Ishikawa (cell line): ENCODE data around the gene PPP1R18.

Experiments
- CEBPB ChIP-seq: IDR thresholded peaks from 2 replicates; pipeline ENCODE4 v1.6.1; 2012
- CREB1 ChIP-seq: IDR thresholded peaks from 2 replicates; pipeline ENCODE4 v1.6.1; 2012; ENCODE audit warnings: low read depth
- EGR1 ChIP-seq: IDR thresholded peaks from 2 replicates; pipeline ENCODE4 v1.6.1; 2012
- EP300 ChIP-seq: IDR thresholded peaks from 2 replicates; pipeline ENCODE4 v1.6.1; 2012; ENCODE audit warnings: borderline replicate concordance
- FOXM1 ChIP-seq: IDR thresholded peaks from 2 replicates; pipeline ENCODE4 v1.6.1; 2012; ENCODE audit warnings: low read depth, borderline replicate concordance
- NFIC ChIP-seq: IDR thresholded peaks from 2 replicates; pipeline ENCODE4 v1.6.1; 2012
- RAD21 ChIP-seq: IDR thresholded peaks from 2 replicates; pipeline ENCODE4 v1.6.1; 2012; ENCODE audit warnings: low read depth
- TAF1 ChIP-seq: IDR thresholded peaks from 2 replicates; pipeline ENCODE4 v1.6.1; 2012; ENCODE audit warnings: low read depth, mild to moderate bottlenecking
- TCF12 ChIP-seq: IDR thresholded peaks from 2 replicates; pipeline ENCODE4 v1.6.1; 2012; ENCODE audit warnings: low read depth
- TEAD4 ChIP-seq: IDR thresholded peaks from 2 replicates; pipeline ENCODE4 v1.6.1; 2012
- YY1 ChIP-seq: IDR thresholded peaks from 2 replicates; pipeline ENCODE4 v1.6.1; 2012; ENCODE audit warnings: low read depth
- ZBTB7A ChIP-seq: IDR thresholded peaks from 2 replicates; pipeline ENCODE4 v1.6.1; 2012; ENCODE audit warnings: low read depth
- TF ChIP-seq, protein P1 (sequence below): IDR thresholded peaks from 2 replicates; pipeline ENCODE4 v1.6.1; 2012
- TF ChIP-seq, protein P2 (sequence below): IDR thresholded peaks from 2 replicates; pipeline ENCODE4 v1.6.1; 2012
- TF ChIP-seq, protein P3 (sequence below): IDR thresholded peaks from 2 replicates; pipeline ENCODE4 v1.6.1; 2012; ENCODE audit warnings: low read depth, mild to moderate bottlenecking

Gene PPP1R18

DNA sequence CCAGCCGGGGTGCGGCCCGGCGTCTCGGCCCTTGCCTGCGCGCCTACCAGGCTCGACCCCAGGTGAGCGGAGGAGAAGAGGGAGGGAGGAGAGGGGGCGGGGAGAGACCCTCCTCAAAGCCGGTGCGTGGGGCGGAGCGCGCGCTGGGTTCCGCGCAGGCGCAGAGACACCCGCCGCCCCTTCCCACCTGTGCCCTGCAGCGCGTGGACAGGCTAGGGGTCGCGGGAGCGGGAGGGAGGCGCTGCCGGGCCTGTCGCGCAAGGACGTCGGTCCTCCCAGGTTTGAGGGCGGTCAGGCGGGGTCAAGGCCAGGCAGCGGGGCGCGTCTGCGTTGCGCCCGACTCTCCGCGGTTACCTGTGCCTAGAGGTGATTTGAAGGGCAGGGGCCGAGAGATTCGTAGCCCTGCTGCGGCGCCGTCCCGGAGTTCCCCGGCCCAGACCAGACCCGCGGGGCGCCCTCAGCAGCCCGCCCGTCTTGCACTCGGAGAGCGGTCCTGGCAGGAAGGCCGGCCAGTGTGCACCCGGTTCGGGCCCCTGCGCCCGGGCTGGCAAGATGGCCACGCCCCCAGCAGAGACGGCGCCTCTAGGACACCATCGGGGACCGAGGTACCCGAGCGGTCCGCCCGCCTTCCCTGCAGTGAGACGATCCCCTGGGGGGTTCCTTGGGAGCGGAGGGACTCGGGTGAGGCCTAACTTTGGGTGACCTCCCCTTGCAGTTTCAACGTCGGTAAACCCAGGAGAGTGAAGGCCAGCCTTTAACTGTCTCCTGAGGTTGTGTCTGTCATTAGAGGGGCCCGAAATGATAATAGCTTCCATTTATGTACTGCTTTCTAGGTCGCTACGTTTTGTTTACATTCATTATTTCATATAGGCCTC, 39.0 kb downstream of the PPP1R18 start:
- TF ChIP-seq, protein P1, sequence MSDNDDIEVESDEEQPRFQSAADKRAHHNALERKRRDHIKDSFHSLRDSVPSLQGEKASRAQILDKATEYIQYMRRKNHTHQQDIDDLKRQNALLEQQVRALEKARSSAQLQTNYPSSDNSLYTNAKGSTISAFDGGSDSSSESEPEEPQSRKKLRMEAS: peak; percentile 70
- TF ChIP-seq, protein P2, sequence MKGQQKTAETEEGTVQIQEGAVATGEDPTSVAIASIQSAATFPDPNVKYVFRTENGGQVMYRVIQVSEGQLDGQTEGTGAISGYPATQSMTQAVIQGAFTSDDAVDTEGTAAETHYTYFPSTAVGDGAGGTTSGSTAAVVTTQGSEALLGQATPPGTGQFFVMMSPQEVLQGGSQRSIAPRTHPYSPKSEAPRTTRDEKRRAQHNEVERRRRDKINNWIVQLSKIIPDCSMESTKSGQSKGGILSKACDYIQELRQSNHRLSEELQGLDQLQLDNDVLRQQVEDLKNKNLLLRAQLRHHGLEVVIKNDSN: no peak
- TF ChIP-seq CREB1 (no peak), ZBTB7A (peak; percentile 100), RAD21 (no peak), EP300 (no peak; the same call in 1 of the 2 replicates), NFIC (no peak), TCF12 (peak; percentile 42; the same call in 1 of the 2 replicates), TAF1 (peak; percentile 52; the same call in 1 of the 2 replicates), YY1 (peak; percentile 52; the same call in 1 of the 2 replicates), CEBPB (no peak), TEAD4 (no peak), EGR1 (no peak), FOXM1 (no peak)
- TF ChIP-seq, protein P3, sequence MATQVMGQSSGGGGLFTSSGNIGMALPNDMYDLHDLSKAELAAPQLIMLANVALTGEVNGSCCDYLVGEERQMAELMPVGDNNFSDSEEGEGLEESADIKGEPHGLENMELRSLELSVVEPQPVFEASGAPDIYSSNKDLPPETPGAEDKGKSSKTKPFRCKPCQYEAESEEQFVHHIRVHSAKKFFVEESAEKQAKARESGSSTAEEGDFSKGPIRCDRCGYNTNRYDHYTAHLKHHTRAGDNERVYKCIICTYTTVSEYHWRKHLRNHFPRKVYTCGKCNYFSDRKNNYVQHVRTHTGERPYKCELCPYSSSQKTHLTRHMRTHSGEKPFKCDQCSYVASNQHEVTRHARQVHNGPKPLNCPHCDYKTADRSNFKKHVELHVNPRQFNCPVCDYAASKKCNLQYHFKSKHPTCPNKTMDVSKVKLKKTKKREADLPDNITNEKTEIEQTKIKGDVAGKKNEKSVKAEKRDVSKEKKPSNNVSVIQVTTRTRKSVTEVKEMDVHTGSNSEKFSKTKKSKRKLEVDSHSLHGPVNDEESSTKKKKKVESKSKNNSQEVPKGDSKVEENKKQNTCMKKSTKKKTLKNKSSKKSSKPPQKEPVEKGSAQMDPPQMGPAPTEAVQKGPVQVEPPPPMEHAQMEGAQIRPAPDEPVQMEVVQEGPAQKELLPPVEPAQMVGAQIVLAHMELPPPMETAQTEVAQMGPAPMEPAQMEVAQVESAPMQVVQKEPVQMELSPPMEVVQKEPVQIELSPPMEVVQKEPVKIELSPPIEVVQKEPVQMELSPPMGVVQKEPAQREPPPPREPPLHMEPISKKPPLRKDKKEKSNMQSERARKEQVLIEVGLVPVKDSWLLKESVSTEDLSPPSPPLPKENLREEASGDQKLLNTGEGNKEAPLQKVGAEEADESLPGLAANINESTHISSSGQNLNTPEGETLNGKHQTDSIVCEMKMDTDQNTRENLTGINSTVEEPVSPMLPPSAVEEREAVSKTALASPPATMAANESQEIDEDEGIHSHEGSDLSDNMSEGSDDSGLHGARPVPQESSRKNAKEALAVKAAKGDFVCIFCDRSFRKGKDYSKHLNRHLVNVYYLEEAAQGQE: no peak

DNA sequence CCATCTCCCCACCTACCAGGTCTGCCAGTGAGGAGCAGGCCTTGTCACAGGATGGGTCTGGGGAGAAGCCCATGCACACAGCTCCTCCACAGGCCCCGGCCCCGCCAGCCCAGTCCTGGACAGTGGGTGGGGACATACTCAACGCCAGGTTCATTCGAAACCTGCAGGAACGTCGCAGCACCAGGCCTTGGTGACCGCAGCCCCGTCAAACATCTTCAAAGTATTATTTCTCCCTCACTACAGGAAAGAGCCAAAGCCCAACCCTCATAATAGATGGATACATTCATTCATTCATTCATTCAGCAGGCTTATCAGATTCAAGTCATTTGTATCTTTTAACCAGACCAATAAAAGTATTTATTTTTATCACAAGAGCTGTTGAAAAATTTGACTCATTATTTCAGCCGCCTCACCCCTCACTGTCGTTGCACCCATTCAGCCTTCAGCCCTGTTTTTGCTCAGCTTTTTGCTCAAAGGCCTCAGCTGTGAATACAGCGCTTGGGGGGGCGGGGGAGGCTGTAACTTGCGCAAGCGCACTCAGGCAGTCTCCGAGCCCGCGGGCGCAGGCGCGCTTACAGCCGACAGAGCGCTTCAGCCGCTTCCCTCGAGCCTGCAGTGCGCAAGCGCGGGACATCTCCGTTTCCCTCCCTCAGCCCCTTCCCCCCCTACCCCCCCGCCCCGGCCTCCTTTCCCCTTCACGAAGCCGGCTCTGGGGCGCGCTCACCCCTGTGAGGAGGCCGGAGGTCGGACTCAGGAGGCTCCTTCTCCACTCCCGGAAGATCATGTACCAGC, 39.8 kb downstream of the PPP1R18 start, which contains the start of gene C6orf136:
TSS of gene C6orf136 (plus strand) at position 684 of the 792 bp plus-strand sequence. CDS start at position 783, 99 bp downstream.
- TF ChIP-seq FOXM1 (no peak), TCF12 (no peak), YY1 (no peak), EP300 (no peak), CEBPB (peak; percentile 58), ZBTB7A (no peak)
- TF ChIP-seq, protein P2: no peak
- TF ChIP-seq, protein P1: no peak

DNA sequence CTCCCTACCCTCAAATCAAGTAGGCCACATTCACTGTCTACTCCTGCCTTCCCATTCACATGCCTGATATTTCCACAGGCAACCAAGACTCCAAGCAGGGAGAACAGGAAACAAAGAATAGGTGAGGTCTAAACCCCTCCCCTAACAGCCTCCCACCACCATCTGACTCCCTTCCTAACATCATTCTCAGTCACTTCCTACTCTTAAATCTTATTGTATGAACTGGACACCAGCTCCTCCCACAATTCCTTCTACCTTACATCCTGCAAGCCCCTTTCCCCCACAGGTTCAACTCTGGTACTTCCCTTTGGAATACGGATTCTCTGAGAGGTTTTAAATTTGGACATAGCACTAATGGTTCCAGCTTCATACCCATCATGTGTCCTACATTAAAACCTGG, 40.5 kb downstream of the PPP1R18 start:
- TF ChIP-seq, protein P1: no peak
- no peak for TF ChIP-seq ZBTB7A
- no peak for TF ChIP-seq TAF1
- no peak for TF ChIP-seq NFIC
- no peak for TF ChIP-seq TEAD4
- TF ChIP-seq, protein P2: no peak
- TF ChIP-seq, protein P3: no peak
- TF ChIP-seq RAD21: no peak
- TF ChIP-seq YY1: no peak

DNA sequence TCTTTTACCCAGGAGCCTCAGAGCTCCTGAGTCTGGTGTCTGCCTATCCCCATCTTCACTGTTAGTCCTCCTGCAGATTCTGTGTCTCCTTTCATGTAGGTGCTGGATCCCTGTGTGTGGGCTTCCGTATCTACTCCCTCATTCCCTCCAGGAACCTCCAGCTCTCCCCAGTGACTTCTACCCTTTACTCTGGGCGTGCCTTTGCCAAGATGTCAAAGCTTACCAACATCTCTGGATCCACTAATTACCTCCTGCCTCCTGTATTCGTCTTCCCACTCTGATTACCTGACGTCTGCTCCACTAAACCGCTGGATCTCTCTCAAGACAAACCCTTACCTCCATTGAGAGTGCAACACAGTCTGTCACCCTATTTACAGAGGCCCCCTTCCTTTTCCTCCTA, 41.7 kb downstream of the PPP1R18 start:
- TF ChIP-seq EGR1: no peak
- TF ChIP-seq, protein P1: no peak
- TF ChIP-seq NFIC: no peak
- TF ChIP-seq ZBTB7A: no peak
- TF ChIP-seq EP300: no peak
- no peak for TF ChIP-seq YY1
- TF ChIP-seq TEAD4: no peak
- TF ChIP-seq, protein P2: no peak
- no peak for TF ChIP-seq RAD21
- TF ChIP-seq CREB1: no peak
- no peak for TF ChIP-seq CEBPB
- no peak for TF ChIP-seq TAF1
- TF ChIP-seq, protein P3: no peak
- no peak for TF ChIP-seq TCF12
- no peak for TF ChIP-seq FOXM1
